LNCAP (cell line): ENCODE measurements around the gene WSB2.

ENCODE experiments used
- TF ChIP-seq, protein P1 (sequence below): fragments of 450-650 bp; IDR thresholded peaks from 2 replicates; pipeline ENCODE4 v1.5.1; 2017; ENCODE audit warnings: mild to moderate bottlenecking

The WSB2 gene

DNA sequence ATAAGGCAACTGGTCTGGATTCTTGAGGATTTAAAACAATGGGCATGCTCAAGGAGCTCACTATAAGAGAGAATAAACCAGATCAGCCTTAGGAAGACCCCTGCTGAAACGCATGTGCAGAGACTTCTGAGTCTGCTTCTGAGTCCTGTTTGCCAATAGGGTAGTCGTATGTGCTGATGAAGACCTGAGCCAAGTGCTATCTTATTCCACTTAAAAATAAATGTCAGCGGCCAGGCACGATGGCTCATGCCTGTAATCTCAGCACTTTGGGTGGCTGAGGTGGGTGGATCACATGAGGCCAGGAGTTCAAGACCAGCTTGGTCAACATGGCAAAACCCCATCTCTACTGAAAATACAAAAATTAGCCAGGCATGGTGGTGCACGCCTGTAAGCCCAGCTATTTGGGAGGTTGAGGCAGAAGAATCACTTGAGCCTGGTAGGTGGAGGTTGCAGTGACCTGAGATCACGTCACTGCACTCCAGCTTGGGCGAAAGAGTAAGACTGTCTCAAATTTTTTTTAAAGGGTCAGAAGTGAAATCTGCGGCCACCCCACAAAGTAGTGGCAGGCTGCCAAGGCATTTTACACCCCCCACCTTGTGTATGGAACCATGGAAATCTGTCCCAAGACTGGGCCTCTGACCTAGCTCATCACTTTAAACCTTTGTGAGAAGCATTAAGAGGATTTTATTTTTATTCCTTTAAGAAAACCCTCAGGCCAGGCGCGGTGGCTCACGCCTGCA, 24.1 kb downstream of the WSB2 start:
- TF ChIP-seq, protein P1, sequence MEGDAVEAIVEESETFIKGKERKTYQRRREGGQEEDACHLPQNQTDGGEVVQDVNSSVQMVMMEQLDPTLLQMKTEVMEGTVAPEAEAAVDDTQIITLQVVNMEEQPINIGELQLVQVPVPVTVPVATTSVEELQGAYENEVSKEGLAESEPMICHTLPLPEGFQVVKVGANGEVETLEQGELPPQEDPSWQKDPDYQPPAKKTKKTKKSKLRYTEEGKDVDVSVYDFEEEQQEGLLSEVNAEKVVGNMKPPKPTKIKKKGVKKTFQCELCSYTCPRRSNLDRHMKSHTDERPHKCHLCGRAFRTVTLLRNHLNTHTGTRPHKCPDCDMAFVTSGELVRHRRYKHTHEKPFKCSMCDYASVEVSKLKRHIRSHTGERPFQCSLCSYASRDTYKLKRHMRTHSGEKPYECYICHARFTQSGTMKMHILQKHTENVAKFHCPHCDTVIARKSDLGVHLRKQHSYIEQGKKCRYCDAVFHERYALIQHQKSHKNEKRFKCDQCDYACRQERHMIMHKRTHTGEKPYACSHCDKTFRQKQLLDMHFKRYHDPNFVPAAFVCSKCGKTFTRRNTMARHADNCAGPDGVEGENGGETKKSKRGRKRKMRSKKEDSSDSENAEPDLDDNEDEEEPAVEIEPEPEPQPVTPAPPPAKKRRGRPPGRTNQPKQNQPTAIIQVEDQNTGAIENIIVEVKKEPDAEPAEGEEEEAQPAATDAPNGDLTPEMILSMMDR, result no peak

GRCh38 chr12:118035190-118036041, 25.6 kb downstream of the WSB2 start:
- TF ChIP-seq, protein P1, result no peak

DNA sequence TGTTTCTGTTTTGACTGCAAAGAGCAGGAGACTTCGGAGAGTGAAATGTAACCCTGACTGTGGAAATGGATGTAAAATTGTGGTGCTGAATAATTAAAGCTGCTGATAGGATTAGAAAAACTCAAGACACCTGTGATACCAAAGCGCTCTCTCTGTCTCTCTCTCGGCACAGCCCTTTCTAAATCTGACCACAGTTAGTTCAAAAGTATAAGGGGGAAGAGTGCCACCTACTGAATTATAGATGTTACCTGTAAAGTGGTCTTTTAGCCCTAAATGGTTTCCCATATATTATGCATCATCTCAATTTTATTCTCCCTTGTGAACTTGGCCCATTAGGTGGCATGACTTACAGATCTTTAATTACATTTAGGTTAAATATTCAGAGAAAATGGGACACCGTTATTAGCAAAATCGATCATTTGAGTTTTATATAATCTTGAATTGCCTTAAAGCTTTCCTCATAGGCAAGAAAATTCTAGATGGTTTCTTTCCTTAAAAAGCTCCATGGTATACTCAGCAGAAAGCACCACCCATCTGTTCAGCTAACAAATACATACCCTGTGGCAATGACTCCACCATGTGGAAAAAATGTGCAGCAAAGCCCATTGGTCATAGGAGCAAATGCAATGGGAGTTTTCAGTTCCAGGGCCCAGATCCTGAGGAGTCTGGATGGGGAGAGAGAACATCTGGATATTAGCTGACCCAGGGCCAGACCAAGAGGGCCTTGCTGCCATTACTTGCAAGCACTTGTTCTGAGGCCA, 26.4 kb downstream of the WSB2 start:
- TF ChIP-seq, protein P1, result peak; percentile 36; the same call in 1 of the 2 replicates

DNA sequence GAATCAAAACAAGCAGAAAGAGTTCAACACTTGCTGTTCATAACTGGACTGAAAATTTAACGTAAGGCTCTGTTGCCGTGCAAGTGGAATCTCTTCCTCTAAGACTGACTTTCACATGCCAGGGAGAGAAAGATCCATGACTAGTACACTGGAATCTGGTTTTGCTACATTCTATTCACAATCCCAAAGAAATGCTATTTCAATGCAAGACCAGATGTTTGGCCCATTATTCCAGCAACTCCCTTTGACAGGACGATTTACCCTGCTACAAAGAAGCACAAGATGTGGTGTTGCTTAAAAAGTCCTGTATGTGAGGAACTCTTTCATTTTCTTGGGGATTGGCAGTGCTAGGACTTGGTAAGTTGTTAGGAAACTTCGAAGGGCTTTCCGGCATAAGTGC, 27.1 kb downstream of the WSB2 start:
- TF ChIP-seq, protein P1, result no peak

DNA sequence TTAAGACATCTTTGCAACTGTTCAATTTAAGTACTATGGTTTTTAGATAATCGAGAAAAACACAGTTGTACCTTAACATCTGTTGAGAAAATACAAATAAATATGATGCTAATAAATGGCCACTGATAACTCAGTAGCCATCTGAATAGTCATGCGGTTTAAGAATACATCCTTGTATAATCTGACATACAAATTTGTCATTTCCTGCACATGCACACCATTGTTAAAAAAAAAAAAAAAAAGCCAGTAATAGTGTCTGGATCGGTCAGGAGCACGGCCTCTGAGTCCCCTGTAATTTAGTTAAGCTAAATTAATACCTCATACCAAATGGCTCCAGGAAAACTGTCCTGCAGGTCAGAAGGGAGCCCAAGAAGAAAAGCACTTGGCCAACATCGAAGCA, 27.7 kb downstream of the WSB2 start:
- TF ChIP-seq, protein P1, result no peak

DNA sequence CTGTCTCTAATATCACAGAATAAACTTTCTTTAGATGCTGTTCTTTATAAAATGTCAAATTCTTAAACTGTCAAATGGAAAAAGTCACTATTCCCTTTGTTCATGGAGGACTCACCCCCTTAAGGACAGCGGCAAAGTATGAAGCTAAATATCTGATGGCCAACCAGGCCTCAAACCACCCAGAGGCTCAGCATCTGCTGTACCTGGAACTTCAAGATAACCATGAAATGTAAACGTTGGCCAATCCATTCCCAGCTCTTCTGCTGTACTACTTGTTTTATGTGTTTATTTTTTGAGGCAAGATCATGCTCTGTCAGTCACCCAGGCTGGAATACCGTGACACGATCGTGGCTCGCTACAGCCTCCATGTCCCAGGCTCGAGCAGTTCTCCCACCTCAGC, 28.8 kb downstream of the WSB2 start:
- TF ChIP-seq, protein P1, result no peak

GRCh38 chr12:118029166-118029565, 31.8 kb downstream of the WSB2 start:
- TF ChIP-seq, protein P1, result no peak
